ENCODE measurements around the gene FYB2.

The FYB2 gene, protein sequence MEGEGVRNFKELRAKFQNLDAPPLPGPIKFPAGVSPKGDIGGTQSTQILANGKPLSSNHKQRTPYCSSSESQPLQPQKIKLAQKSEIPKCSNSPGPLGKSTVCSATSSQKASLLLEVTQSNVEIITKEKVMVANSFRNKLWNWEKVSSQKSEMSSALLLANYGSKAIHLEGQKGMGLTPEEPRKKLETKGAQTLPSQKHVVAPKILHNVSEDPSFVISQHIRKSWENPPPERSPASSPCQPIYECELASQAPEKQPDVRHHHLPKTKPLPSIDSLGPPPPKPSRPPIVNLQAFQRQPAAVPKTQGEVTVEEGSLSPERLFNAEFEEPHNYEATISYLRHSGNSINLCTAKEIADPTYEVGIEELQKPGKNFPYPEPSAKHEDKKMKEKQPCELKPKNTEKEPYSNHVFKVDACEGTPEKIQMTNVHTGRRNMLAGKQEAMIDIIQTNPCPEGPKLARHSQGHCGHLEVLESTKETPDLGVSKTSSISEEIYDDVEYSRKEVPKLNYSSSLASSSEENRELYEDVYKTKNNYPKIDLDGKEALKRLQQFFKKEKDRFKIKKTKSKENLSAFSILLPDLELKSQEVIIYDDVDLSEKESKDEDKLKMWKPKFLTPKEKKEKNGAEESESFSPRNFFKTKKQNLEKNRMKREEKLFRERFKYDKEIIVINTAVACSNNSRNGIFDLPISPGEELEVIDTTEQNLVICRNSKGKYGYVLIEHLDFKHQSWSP

GRCh38 chr1:56819387-56819899 lies at the start of gene FYB2:
Gene FYB2 (minus strand): TSS chr1:56819404. CDS start chr1:56819290, 114 bp downstream.
- no peak for DNase-seq

DNA sequence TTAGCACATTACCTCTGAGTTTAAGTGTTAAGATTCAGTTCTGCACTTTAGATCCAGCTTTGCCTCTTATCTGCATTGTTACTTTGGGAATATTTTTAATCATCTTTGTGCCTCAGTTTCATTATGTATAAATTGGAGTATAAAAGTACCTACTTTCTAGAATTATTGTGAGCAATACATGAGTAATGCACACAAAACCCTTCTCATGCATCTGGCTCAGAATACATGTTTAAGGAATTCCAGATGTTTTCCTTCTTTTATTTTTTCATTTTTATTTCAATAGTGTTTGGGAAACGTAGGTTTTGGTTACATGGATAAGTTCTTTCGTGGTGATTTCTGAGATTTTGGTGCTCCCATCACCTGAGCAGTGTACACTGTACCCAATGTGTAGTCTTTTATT lies 49.6 kb upstream of the FYB2 start:
- no peak for DNase-seq

DNA sequence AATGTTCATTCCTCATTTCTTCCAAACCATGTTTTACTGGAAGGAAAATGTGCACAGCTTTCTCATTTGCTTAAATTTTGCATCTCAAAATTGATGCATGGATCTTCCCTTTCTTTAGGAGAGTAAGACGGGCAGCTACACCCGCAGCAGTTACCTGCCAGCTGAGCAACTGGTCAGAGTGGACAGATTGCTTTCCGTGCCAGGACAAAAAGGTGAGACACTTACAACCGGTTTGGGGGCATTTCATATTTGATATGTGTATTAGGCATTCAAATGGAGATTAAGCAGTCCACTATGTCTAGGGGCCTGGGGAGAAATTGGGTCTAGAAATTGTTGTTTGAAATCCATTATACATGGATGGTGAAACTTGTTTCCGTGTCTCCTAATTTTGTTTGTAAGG lies 48.3 kb upstream of the FYB2 start:
- no peak for DNase-seq

- no peak for DNase-seq
These were observed 47.5 kb upstream of the FYB2 start for GRCh38 chr1:56866656-56867055.

- DNase-seq = no peak
These were observed 45.2 kb upstream of the FYB2 start for GRCh38 chr1:56864430-56864829.

GRCh38 chr1:56863265-56863992 lies 44.2 kb upstream of the FYB2 start:
- no peak for DNase-seq

GRCh38 chr1:56859287-56859686 lies 40.1 kb upstream of the FYB2 start:
- no peak for DNase-seq

- DNase-seq = no peak
These were observed 37.0 kb upstream of the FYB2 start for GRCh38 chr1:56856186-56856585.

DNA sequence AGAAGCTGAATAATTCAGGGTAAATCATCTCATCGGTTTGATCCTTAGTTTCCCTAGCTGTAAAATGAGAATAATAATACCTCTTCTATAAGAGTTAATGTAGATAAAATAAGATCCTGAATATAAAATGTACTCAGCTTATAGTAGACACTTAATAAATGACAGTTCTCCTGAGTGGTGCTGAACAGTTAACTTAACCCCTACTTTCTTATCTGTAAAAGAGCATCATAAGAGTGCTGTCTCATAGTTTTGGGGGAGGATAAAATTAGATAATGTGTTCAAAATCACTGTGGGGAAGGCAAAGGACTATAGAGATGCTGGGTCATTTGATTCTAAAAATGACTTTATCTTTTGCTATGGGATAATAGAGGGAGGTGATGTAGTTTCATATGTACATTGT lies 36.0 kb upstream of the FYB2 start:
- no peak for DNase-seq

GRCh38 chr1:56854521-56855099 lies 35.4 kb upstream of the FYB2 start, which contains the start of gene C8A:
Gene C8A (plus strand): TSS chr1:56854797. CDS start chr1:56854902, 105 bp downstream.
- DNase-seq = no peak

- DNase-seq = no peak
These were observed 33.3 kb upstream of the FYB2 start for GRCh38 chr1:56852476-56852875.

DNA sequence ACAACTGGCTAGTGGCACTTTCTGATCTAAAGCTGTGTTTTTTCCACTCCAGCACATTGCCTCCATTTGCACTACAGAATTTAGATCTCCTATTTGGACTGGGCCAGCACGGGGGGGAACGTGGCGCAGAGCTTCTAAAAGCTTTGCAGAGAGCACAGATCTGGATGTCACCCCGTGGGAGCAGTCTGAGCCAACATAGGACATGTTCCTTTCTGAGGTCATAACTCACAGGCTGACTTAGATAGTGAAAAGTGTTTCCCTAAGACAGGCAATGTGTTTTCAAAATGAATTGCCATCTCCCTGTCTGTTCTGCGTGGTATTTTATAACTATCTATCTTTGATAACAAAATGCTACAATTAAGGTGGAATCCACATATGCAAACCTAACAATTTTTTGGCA lies 31.7 kb upstream of the FYB2 start:
- DNase-seq = no peak

GRCh38 chr1:56850411-56850810 lies 31.2 kb upstream of the FYB2 start:
- DNase-seq = no peak

GRCh38 chr1:56849750-56850149 lies 30.5 kb upstream of the FYB2 start:
- DNase-seq = no peak

GRCh38 chr1:56845343-56845742 lies 26.1 kb upstream of the FYB2 start:
- DNase-seq = no peak

- peak; percentile 66 for DNase-seq
These were observed 25.4 kb upstream of the FYB2 start for GRCh38 chr1:56844545-56845136.

DNA sequence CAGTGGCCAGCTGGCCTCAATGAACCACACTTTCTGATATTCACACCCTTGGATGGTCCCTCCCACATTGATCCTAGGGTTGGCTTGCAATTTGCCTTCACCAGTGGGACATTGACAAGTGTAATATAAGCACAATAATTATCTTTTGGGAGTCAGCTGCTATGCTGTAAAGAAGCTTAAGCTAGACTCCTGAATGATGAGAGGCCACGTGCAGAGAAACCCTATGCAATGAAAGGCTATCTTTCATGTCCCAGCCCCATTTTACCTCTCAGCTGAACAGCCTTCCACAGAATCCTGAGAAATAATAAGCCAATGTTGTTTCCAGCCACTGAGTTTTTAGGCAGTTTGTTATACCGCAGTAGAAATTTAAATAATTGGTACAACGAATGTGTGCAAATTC lies 24.3 kb upstream of the FYB2 start:
- DNase-seq = no peak

- no peak for DNase-seq
These were observed 19.6 kb upstream of the FYB2 start for GRCh38 chr1:56838759-56839158.

DNA sequence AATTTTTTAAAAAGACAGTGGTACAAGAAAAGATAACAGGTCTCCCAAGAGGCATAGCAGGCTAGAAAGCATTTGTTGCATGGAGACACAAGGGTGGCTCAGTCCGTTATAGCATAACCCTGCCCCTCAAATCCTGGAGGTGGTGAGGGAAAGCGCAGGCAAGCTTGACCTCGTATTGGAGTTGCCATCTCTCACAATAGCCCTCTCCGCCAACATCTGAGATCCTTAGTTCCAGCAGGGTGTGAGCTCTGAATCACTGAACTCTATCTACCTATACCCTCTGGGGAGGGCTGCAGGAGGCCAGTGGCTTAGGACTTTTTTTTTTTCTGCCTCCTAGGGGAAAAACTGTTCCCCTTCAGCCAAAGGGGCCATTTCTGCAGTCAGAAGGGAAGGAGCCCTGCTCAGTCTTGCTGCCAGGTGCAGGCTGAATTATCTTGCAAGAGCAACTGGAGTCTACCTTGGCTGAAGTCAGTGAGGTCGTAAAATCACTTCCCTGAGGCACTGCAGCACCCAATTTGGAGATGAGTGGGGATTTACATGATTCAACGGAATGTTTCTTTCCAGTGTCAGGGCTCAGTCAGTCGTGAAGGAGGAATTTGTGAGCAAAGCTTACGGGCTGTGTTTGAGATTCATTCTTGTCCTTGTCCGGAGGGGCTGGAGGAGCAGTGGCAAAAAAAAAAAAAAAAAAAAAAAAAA lies 18.2 kb upstream of the FYB2 start:
- DNase-seq = peak; percentile 33

GRCh38 chr1:56836359-56836758 lies 17.2 kb upstream of the FYB2 start:
- no peak for DNase-seq

- DNase-seq = no peak
These were observed 16.5 kb upstream of the FYB2 start for GRCh38 chr1:56835657-56836056.
